ENCODE results near the gene PRDX5.

PRDX5 gene

DNA sequence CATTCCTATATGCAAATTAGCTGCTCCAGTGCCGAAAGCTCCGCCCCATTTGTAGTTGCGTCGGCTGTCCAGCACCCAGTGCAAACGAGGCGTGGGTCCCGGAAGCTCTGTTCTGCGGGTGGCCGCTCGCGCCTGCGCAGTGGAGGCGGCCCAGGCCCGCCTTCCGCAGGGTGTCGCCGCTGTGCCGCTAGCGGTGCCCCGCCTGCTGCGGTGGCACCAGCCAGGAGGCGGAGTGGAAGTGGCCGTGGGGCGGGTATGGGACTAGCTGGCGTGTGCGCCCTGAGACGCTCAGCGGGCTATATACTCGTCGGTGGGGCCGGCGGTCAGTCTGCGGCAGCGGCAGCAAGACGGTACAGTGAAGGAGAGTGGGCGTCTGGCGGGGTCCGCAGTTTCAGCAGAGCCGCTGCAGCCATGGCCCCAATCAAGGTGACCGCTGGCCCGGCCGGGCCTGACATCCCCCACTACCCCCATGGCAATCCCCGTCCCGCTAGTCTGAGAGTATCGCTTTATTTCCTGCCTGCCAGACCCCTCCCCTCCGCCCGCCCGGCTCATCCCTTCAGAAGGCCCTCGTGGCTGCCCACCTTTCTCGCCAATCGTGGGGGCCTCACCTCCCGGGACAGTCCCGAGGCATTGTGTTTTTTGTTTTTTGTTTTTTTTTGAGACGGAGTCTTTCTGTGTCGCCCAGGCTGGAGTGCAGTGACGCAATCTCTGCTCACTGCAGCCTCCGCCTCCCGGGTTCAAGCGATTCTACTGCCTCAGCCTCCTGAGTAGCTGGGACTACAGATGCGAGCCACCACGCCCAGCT is at the start of gene PRDX5:
TSS of gene PRDX5 (plus strand) at position 161 of the 805 bp plus-strand sequence. CDS start at position 256, 95 bp downstream.
- H3K9me3 Mint-ChIP-seq, result no peaks in the 10 kb centered on the region
- no peaks in the 10 kb centered on the region for H3K27me3 Mint-ChIP-seq (ENCODE audit: low read depth)
- peaks cover 24% of the 10 kb centered on the region for H3K4me1 Mint-ChIP-seq (ENCODE audit: low read depth)
- H3K36me3 Mint-ChIP-seq (ENCODE audit: low read depth), result peaks cover 28% of the 10 kb centered on the region
- H3K27ac Mint-ChIP-seq, result peak within 1 kb of the TSS; percentile 100
- peak within 1 kb of the TSS; percentile 87 for H3K4me3 Mint-ChIP-seq

DNA sequence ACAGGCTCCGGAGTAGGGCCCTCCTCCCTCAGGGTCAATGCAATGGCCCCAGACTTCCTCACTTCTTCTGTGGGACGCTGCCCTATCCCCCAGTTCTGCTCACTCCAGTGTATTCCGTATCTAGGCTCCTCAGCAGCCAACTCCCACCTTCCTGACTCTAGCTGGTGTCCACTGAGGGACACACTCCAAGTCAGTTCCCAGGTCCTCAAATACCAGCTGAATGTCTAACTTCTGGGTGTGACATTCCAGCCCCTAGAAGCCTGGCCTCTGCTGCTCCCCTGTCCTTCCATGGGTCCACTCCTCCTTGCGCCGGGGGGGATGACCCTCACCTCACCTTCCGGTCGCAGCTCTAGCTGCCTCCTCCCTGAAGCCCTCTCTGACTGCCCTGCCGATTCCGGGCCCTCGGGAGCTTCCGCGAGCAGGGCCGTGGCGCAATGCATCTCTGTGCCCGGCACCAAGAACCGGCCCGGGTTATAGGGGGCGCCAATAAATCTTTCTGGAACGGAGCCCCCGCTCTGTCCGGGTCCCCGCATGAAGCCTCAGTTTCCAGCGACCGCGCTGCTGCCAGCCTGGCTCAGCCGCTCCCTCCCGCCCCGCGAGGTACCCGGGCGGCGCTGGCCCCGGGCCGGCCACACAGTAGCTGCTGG is 48.9 kb upstream of the PRDX5 start:
- no peaks in the 10 kb centered on the region for H3K27me3 Mint-ChIP-seq (ENCODE audit: low read depth)
- peak overlapping the region; percentile 89 for H3K4me3 Mint-ChIP-seq
- H3K36me3 Mint-ChIP-seq (ENCODE audit: low read depth), result peaks cover 9% of the 10 kb centered on the region
- no peaks in the 10 kb centered on the region for H3K9me3 Mint-ChIP-seq
- peak overlapping the region; percentile 99 for H3K27ac Mint-ChIP-seq
- H3K4me1 Mint-ChIP-seq (ENCODE audit: low read depth), result peaks cover 23% of the 10 kb centered on the region

DNA sequence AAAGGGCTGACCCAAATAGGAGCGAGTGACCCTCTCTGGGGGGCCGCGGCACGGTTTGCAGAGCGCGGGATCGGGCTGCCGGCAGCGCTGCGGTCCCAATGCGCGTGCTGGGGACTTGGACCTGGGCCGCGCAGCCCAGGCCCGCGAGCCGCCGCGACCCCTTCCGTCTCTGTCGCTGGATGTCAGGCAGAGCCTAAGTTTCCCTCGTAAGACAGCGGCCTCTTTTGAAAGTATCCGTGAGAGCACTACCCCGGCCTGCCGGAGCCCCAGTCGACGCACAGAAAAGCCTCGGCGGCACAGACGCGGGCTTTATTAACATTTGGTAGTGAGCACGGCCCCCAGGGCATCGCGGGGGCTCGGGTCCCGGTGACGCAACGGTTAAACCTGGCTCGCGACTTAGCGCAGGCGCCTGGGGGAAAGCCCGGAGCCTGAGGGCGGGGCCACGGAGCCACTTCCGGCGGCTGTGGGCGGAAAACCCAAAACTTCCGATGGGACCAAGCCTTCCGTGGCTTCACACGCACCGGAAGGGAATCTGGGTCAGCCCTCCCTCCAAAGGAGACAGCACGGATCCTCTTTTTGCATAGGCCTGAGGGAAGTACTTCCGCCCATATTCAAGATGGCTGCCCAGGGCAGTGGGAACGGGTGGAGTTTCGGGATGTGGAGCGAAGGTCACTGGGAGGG is 48.2 kb upstream of the PRDX5 start:
- Mint-ChIP-seq H3K27ac (peak overlapping the region; percentile 99), H3K4me1 (ENCODE audit: low read depth) (peaks cover 23% of the 10 kb centered on the region), H3K27me3 (ENCODE audit: low read depth) (no peaks in the 10 kb centered on the region), H3K9me3 (no peaks in the 10 kb centered on the region), H3K4me3 (peak overlapping the region; percentile 89), H3K36me3 (ENCODE audit: low read depth) (peaks cover 9% of the 10 kb centered on the region)

DNA sequence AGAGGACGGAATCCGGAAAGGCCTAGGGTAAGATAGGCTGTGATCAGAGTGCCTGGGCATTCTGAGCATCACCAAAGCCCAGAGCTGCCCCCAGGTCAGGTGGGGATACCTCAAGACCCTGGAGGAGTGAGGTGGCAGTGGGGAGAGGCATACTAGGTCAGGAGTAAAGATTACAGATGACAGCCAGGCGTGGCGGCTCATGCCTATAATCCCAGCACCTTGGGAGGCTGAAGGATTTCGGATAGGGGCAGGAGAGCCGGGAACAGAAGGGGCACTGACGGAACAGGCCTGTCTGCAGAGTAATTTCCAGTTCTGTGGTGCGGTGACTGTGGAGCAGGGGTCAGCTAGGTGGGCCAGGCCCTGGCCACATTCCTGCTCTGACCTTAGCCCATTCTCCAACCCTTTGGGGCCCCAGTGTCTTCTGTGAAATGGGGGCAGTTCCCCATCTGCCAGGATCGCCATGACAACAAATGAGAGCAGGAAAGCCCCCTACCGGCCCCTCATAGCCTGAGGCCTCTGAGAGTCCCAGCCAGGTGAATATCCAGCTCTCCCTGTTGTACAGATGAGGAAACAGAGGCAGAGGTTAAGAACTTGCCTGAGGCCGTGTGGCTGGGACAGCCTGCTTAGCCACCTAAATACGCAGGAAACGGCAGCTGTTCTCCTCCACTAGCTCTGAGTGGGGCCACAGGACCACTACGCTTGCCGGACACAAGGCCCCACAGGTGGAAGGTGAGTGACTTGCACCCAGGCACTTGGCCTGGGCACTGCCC is 42.7 kb upstream of the PRDX5 start:
- no peaks in the 10 kb centered on the region for H3K27me3 Mint-ChIP-seq (ENCODE audit: low read depth)
- H3K27ac Mint-ChIP-seq, result no peak overlapping the region
- no peak overlapping the region for H3K4me3 Mint-ChIP-seq
- no peaks in the 10 kb centered on the region for H3K9me3 Mint-ChIP-seq
- H3K4me1 Mint-ChIP-seq (ENCODE audit: low read depth), result peaks cover 10% of the 10 kb centered on the region
- peaks cover 6% of the 10 kb centered on the region for H3K36me3 Mint-ChIP-seq (ENCODE audit: low read depth)

DNA sequence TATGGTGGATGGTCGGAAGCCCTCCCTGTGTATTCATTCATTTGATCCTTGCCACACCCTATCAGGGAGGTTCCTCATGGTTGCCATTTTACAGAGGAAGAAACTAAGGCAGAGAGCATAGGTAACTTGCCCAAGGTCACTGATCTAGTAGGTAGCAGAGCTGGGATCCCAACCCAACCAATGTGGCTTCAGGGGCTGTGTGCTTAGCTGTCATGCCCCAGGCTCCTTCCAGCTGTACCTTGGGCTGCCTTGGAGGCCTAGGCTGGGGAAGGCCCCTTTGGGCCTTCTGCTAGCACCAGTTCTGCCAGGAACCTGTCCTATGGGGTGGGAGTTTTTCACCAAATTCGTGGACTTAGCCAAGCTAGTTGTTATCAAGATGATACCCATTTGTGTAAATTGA is 42.1 kb upstream of the PRDX5 start:
- no peak overlapping the region for H3K4me3 Mint-ChIP-seq
- peaks cover 9% of the 10 kb centered on the region for H3K4me1 Mint-ChIP-seq (ENCODE audit: low read depth)
- H3K9me3 Mint-ChIP-seq, result no peaks in the 10 kb centered on the region
- H3K36me3 Mint-ChIP-seq (ENCODE audit: low read depth), result peaks cover 6% of the 10 kb centered on the region
- no peaks in the 10 kb centered on the region for H3K27me3 Mint-ChIP-seq (ENCODE audit: low read depth)
- H3K27ac Mint-ChIP-seq, result no peak overlapping the region

DNA sequence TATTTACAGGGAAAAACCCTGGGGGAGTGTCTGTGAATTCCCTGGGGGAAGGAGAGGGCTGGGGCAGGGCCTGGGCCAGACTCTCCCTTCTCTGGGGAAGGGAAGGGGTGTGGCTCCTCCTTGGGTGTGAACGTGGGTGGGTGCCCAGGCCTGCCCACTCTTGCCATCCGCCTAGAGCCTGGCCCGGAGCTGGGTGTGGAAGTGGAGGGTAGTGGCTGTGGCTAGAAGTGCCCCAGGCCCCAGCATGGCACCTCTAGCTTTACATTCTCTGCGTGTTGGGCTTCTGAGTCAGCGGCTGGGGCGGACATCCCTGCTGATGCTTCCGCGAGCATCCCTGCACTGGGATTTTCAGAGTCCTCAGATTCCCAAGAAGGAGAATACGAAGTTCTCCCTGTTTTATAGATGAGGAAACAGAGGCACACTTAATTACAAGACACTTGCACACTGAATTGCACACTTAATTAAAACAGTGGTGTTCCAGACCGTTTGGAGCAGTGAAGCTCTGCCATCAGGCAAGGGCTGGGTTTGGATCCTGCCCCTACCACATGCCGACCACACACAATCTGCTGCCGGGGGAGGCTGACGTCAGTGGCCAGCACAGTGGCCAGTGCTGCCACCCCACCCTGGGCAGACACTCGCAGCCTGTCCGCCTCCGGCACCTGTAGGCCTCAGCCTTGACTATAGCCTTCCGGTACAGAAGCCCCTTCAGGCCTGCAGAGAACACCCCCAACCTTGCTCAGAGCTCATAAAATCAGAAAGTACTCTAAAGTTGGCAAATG is 41.1 kb upstream of the PRDX5 start:
- Mint-ChIP-seq H3K4me1 (ENCODE audit: low read depth) (peaks cover 10% of the 10 kb centered on the region), H3K27ac (no peak overlapping the region), H3K4me3 (no peak overlapping the region), H3K36me3 (ENCODE audit: low read depth) (peaks cover 11% of the 10 kb centered on the region), H3K9me3 (no peaks in the 10 kb centered on the region), H3K27me3 (ENCODE audit: low read depth) (no peaks in the 10 kb centered on the region)

DNA sequence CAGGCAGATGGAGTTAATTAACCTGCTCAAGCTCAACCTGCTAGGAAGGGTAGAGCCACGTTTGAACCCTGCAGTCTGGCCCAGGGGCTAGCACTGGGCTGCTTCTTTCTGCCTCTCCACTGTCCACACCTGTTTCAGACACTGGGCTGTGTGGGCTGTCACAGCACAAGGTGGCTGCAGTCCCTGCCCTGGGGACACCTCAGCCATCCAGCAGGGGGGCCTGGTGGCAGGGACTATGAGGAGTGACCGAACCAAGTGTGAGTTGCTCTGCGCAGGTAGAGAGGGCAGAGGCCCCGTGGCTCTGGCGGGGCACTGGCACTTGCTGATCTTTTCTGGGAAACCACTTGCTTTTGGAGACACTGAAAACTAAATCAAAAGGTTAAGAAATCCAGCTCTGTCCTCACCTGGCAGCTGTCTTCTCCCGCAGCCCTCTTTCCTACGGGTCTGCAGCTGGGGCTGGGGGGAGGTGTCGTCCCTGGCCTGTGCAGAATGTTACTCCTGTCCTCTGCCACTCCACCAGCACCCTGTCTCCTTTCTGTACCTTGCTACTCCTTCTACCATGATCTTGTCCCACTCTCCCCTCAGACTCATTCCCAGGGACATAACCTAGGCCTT is 39.2 kb upstream of the PRDX5 start:
- Mint-ChIP-seq H3K36me3 (ENCODE audit: low read depth) (peaks cover 9% of the 10 kb centered on the region), H3K27me3 (ENCODE audit: low read depth) (no peaks in the 10 kb centered on the region), H3K4me1 (ENCODE audit: low read depth) (peaks cover 7% of the 10 kb centered on the region), H3K4me3 (no peak overlapping the region), H3K27ac (no peak overlapping the region), H3K9me3 (no peaks in the 10 kb centered on the region)

DNA sequence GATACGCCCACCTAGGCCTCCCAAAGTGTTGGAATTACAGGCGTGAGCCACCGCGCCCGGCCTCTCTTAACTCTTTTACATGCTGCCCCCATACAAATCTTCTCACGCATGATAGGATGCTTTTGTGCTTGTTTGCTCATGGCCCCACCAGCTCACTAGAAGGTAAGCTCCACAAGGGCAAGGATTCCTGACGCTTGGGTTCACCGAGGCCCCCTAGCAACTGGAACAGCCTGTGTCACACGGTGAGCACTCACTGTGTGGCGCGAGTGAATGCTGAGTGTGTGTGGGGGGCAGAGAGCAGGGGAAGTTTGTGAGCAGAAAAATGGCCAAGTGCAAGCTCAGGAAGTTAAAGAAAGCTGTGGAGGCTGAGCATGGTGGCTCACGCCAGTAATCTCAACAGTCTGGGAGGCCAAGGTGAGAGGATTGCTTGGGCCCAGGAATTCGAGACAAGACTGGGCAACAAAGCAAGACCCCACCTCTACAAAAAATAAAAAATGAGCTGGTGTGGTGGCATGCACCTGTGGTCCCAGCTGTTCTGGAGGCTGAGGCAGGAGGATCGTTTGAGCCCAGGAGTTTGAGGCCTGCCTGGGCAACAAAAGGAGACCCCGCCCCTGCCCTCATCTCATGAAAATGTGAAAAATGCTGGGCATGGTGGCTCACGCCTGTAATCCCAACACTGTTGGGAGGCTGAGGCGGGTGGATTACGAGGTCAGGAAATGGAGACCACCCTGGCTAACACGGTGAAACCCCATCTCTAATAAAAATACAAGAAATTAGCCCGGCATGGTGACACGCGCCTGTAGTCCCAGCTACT is 35.8 kb upstream of the PRDX5 start:
- Mint-ChIP-seq H3K27ac (no peak overlapping the region), H3K4me3 (peak overlapping the region; percentile 4), H3K4me1 (ENCODE audit: low read depth) (peaks cover 14% of the 10 kb centered on the region), H3K27me3 (ENCODE audit: low read depth) (no peaks in the 10 kb centered on the region), H3K9me3 (no peaks in the 10 kb centered on the region), H3K36me3 (ENCODE audit: low read depth) (peaks cover 9% of the 10 kb centered on the region)

DNA sequence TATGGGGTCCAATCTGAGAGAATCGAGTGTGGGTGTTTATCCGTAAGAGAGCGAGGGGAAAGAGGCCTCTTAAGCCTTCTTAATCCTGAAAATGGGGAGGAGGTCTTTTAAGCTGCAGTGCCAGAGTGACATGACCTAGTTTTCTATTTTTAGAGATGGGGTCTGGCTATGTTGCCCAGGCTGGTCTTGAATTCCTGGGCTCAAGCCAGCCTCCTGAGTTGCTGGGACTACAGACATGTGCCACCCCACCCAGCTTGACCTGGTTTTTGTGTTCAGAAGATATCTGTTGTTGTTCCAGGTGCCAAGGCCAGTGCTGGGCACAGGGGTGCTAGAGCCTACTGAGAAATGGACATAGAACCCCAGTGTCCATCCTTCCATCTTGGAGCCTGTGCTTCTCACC is 34.8 kb upstream of the PRDX5 start:
- Mint-ChIP-seq H3K4me1 (ENCODE audit: low read depth) (peaks cover 14% of the 10 kb centered on the region), H3K27me3 (ENCODE audit: low read depth) (no peaks in the 10 kb centered on the region), H3K36me3 (ENCODE audit: low read depth) (peaks cover 9% of the 10 kb centered on the region), H3K27ac (peak overlapping the region; percentile 72), H3K9me3 (no peaks in the 10 kb centered on the region), H3K4me3 (peak overlapping the region; percentile 54)

DNA sequence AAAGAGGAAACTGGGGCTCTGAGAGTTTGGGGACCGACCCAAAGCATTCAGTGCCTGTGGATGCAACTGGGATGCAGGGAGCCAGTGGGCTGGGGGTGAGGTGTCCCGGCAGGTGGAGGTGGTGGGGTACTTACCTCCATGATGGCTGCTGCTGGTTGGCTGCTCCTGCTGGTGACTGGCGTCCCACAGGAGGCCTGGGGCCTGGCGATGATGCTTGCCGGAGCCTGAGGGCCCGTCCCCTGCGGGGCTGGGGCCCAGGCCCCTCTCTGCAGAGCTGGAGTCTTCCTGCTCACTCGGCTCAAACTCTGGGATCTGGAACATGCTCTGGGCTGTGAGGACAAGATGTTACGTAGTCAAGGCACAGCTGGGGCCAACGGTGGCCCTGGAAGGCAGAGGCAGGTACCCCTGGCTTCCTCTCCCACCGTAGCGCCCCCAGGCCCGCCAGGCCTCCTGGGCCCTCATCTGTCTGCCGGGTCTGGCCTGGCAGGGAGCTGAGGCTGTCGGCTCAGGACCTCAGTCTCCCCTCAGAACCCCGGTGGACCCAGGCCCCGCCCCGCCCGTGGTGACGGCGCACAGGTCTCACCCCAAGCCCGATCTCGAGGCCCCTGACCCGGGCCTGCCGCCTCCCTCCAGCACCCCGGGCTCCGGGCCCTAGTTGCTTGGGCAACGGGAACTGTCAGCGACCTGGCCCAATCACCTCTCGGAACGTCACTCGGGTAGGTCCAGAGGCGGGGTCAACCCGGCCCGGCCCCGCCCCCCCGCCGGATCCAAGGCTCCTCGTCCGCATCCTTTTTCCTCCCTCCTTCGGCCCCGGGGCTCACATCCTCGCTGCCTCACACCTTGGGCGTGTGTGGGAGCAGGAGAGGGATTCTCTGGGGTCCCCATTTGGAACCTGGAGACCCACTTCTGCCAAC is 33.6 kb upstream of the PRDX5 start, which contains the start of gene BAD:
TSS of gene BAD (minus strand) at position 618 of the 914 bp plus-strand sequence. CDS start at position 321, 297 bp downstream.
- Mint-ChIP-seq H3K36me3 (ENCODE audit: low read depth) (peaks cover 5% of the 10 kb centered on the region), H3K9me3 (no peaks in the 10 kb centered on the region), H3K4me1 (ENCODE audit: low read depth) (peaks cover 14% of the 10 kb centered on the region), H3K27me3 (ENCODE audit: low read depth) (no peaks in the 10 kb centered on the region), H3K4me3 (peak within 1 kb of the TSS; percentile 90), H3K27ac (peak within 1 kb of the TSS; percentile 93)

DNA sequence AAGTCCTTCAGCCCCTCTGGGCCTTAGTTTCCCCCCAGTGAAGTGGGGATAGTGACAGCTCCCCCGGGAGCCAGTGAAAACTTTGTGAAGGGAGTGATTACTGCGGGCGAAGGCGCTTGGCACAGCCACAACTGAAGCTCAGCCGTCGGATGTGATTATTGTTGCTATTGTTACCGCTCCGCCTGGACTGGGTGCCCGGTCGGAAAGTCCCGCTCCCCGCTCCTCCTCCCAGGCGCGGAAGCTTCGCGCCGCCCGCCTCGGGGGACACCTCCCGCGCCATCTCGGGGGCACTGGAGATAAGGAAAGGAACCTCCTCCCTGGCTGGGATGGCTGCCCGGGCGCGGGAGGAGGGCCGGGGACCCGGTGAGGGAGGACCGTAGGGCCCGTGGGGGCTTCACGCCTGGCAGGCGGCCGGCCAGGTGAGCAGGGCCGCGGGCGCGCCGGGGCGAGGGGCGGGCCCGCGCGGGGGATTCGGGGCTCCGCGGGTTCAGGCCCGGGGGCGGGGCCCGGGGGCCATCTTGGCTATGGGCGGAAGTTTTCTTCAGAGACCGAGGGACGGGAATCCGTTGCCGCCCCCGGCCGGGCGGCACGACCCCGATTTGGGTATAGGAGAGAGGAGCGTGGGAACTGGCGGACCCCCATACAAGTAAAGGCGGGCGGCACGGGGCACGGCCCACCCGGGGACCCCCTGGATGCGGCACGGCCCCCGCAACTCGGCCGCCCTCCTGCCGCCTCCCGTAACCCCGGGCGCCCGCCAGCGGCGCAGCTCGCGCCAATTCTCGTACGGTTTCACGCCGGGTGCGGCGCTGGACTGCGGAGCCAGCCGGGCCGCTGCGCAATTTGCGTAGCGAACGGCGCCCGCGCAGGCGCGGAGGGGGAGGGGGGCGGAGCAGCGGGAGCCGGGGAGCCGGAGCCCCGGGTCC is 32.7 kb upstream of the PRDX5 start, which contains the start of gene GPR137:
TSS of gene GPR137 (plus strand) at position 887 of the 923 bp plus-strand sequence. CDS start 677 bp downstream, outside the sequence.
- Mint-ChIP-seq H3K27ac (peak within 1 kb of the TSS; percentile 93), H3K4me1 (ENCODE audit: low read depth) (peaks cover 14% of the 10 kb centered on the region), H3K36me3 (ENCODE audit: low read depth) (peaks cover 10% of the 10 kb centered on the region), H3K9me3 (no peaks in the 10 kb centered on the region), H3K27me3 (ENCODE audit: low read depth) (peaks cover 2% of the 10 kb centered on the region), H3K4me3 (peak within 1 kb of the TSS; percentile 90)
